GM23248 (cell line): ENCODE data around the gene AKAP13. TPM values are rescaled to one million over a fixed set of nuclear protein-coding genes. Genes with fewer than 3 reads are reported as not detected.
A peak's percentile ranks its signal among the peaks of the same experiment; 100 is the strongest.

ENCODE experiments used
- DNase-seq: peaks from one replicate; pipeline ENCODE4 v3.0.0-alpha.2; 2015
- H2AFZ ChIP-seq: fragments of 200-600 bp; sonication (generic); 2 replicates; pipeline ENCODE4 v1.6.1; 2016; ENCODE audit warnings: antibody characterized with exemption
- H3F3A ChIP-seq: fragments of 200-600 bp; sonication (generic); 2 replicates; pipeline ENCODE4 v1.6.1; 2016; ENCODE audit warnings: mild to moderate bottlenecking, antibody characterized with exemption, mixed run types; ENCODE audit not compliant: insufficient read depth
- H3K27ac ChIP-seq: fragments of 200-600 bp; sonication (generic); 2 replicates; pipeline ENCODE4 v1.5.1; 2016; ENCODE audit warnings: mild to moderate bottlenecking
- H3K27me3 ChIP-seq: fragments of 200-600 bp; sonication (generic); replicated peaks from 2 replicates; pipeline ENCODE4 v1.6.1; 2016; ENCODE audit warnings: mild to moderate bottlenecking; ENCODE audit not compliant: insufficient read depth
- H3K36me3 ChIP-seq: fragments of 200-600 bp; sonication (generic); 2 replicates; pipeline ENCODE4 v1.6.1; 2016; ENCODE audit warnings: low read depth, mild to moderate bottlenecking
- H3K4me1 ChIP-seq: fragments of 200-600 bp; sonication (generic); 2 replicates; pipeline ENCODE4 v1.6.1; 2016; ENCODE audit warnings: mild to moderate bottlenecking; ENCODE audit not compliant: insufficient read depth
- H3K4me2 ChIP-seq: fragments of 200-600 bp; sonication (generic); one replicate; pipeline ENCODE4 v1.6.1; 2016; ENCODE audit warnings: mild to moderate bottlenecking; ENCODE audit not compliant: unreplicated experiment
- H3K4me3 ChIP-seq: fragments of 200-600 bp; sonication (generic); 2 replicates; pipeline ENCODE4 v1.5.1; 2016; ENCODE audit warnings: mild to moderate bottlenecking
- H3K79me2 ChIP-seq: fragments of 200-600 bp; sonication (generic); 2 replicates; pipeline ENCODE4 v1.6.1; 2016; ENCODE audit warnings: mild to moderate bottlenecking; ENCODE audit not compliant: insufficient read depth
- H3K9ac ChIP-seq: fragments of 200-600 bp; sonication (generic); 2 replicates; pipeline ENCODE4 v1.6.1; 2016; ENCODE audit warnings: mild to moderate bottlenecking
- H3K9me2 ChIP-seq: fragments of 200-600 bp; sonication (generic); 2 replicates; pipeline ENCODE4 v1.6.1; 2016; ENCODE audit warnings: mixed run types, mild to moderate bottlenecking, moderate library complexity; ENCODE audit not compliant: insufficient read depth
- H3K9me3 ChIP-seq: fragments of 200-600 bp; sonication (generic); one replicate; pipeline ENCODE4 v1.6.1; 2017; ENCODE audit warnings: low read depth
- H4K20me1 ChIP-seq: fragments of 200-600 bp; sonication (generic); 2 replicates; pipeline ENCODE4 v1.6.0; 2016; ENCODE audit not compliant: insufficient read depth
- EZH2 ChIP-seq: fragments of 200-600 bp; sonication (generic); IDR thresholded peaks from 2 replicates; pipeline ENCODE4 v1.6.1; 2018; ENCODE audit warnings: antibody characterized with exemption, mild to moderate bottlenecking; ENCODE audit not compliant: insufficient read depth, poor library complexity, severe bottlenecking
- EZH2phosphoT487 ChIP-seq: fragments of 200-600 bp; sonication (generic); IDR thresholded peaks from 2 replicates; pipeline ENCODE4 v1.6.1; 2018; ENCODE audit warnings: antibody characterized with exemption, moderate library complexity, mild to moderate bottlenecking, low read depth; ENCODE audit not compliant: insufficient read depth
- WGBS, 2 experiments: methylation state at CpG; one replicate each; pipeline ENCODE4 v1.1.6; 2015 to 2017; ENCODE audit warnings: low lambda C conversion rate in 2 of 2, low coverage in 1 of 2; ENCODE audit errors: missing lambda C conversion rate in 2 of 2; 5-methylcytosine and 5-hydroxymethylcytosine counted together
- in situ Hi-C: fragments of 300-500 bp; cut with MboI; formaldehyde crosslinking; loops from 2 replicates; pipeline ENCODE4 v1.15.0; 2020
- polyA plus RNA-seq: library from polyadenylated mRNA; unstranded; fragments of >200 nt; fragmentation: Nextera tagmentation; extraction: Ambion mirVana; gene quantifications from 2 replicates; pipeline ENCODE4 v1.2.1, GENCODE V29; 2016
- total RNA-seq: library from RNA; depleted of rRNA; stranded (reverse); fragments of >200 nt; shearing (Covaris generic); gene quantifications from 2 replicates; pipeline ENCODE4 v1.2.3, GENCODE V29; 2014

The AKAP13 gene
- total and polyA plus RNA-seq, 2 experiments from 2014 or later: 26.5 to 27.7 TPM

- in situ Hi-C loops: no loop called here
- no peaks in the 10 kb centered on the region for H3K27me3 ChIP-seq
- DNase-seq: no peak
- H3K36me3 ChIP-seq: no peaks in the 10 kb centered on the region
- H3K27ac ChIP-seq: no peak overlapping the region
- H3K4me1 ChIP-seq: 0 out of 2 replicates have a peak, but pooled peaks cover 2% of the 10 kb centered on the region
- TF ChIP-seq EZH2phosphoT487 (no peak), EZH2 (no peak)
- no peaks in the 10 kb centered on the region for H4K20me1 ChIP-seq
- H3F3A ChIP-seq: no peaks in the 10 kb centered on the region
- no peak overlapping the region for H3K9ac ChIP-seq
- no peaks in the 10 kb centered on the region for H3K9me2 ChIP-seq
- 100% methylated on average over 4 of the region's 4 CpGs for WGBS, 2 experiments
- H3K9me3 ChIP-seq: no peaks in the 10 kb centered on the region
- no peak overlapping the region for H3K4me3 ChIP-seq
- H3K4me2 ChIP-seq: no peak overlapping the region
- no peak overlapping the region for H2AFZ ChIP-seq
- H3K79me2 ChIP-seq: no peaks in the 10 kb centered on the region
Observed at GRCh38 chr15:85755942-85756341, 375.5 kb downstream of the AKAP13 start.

- Histone ChIP-seq H4K20me1 (no peaks in the 10 kb centered on the region), H3K9ac (no peak overlapping the region), H3K27me3 (no peaks in the 10 kb centered on the region), H3K9me3 (no peaks in the 10 kb centered on the region), H3K79me2 (no peaks in the 10 kb centered on the region), H3K4me3 (no peak overlapping the region), H3K9me2 (no peaks in the 10 kb centered on the region), H3K4me1 (no peaks in the 10 kb centered on the region), H3K27ac (no peak overlapping the region), H3F3A (no peaks in the 10 kb centered on the region), H3K36me3 (no peaks in the 10 kb centered on the region), H3K4me2 (no peak overlapping the region), H2AFZ (no peak overlapping the region)
- in situ Hi-C loops: no loop called here
- no peak for TF ChIP-seq EZH2
- no peak for TF ChIP-seq EZH2phosphoT487
- WGBS, 2 experiments: 94 to 98% methylated on average over 8 to 9 of the region's 9 CpGs
- peak; percentile 27 for DNase-seq
Observed at GRCh38 chr15:85756411-85757072, 376.1 kb downstream of the AKAP13 start.

- no peak overlapping the region for H3K4me2 ChIP-seq
- in situ Hi-C loops: no loop called here
- H3K27me3 ChIP-seq: no peaks in the 10 kb centered on the region
- H3K27ac ChIP-seq: no peak overlapping the region
- TF ChIP-seq EZH2phosphoT487 (no peak), EZH2 (no peak)
- H3K79me2 ChIP-seq: no peaks in the 10 kb centered on the region
- no peaks in the 10 kb centered on the region for H3F3A ChIP-seq
- no peak overlapping the region for H3K9ac ChIP-seq
- H2AFZ ChIP-seq: no peak overlapping the region
- no peaks in the 10 kb centered on the region for H3K4me1 ChIP-seq
- no peak for DNase-seq
- WGBS, 2 experiments: 95% methylated on average over 11 to 13 of the region's 13 CpGs
- no peaks in the 10 kb centered on the region for H3K9me3 ChIP-seq
- H3K4me3 ChIP-seq: no peak overlapping the region
- H3K36me3 ChIP-seq: no peaks in the 10 kb centered on the region
- H4K20me1 ChIP-seq: no peaks in the 10 kb centered on the region
- no peaks in the 10 kb centered on the region for H3K9me2 ChIP-seq
Observed at GRCh38 chr15:85757073-85757938, 376.9 kb downstream of the AKAP13 start.

GRCh38 chr15:85757939-85758654 is 377.7 kb downstream of the AKAP13 start:
- in situ Hi-C loops: no loop called here
- Histone ChIP-seq H3K27ac (no peak overlapping the region), H3K4me3 (no peak overlapping the region), H3K9me3 (no peaks in the 10 kb centered on the region), H3K27me3 (no peaks in the 10 kb centered on the region), H3F3A (no peaks in the 10 kb centered on the region), H3K9me2 (no peaks in the 10 kb centered on the region), H3K79me2 (no peaks in the 10 kb centered on the region), H3K4me2 (no peak overlapping the region), H3K9ac (no peak overlapping the region), H4K20me1 (no peaks in the 10 kb centered on the region), H3K4me1 (no peaks in the 10 kb centered on the region), H3K36me3 (no peaks in the 10 kb centered on the region), H2AFZ (no peak overlapping the region)
- TF ChIP-seq EZH2: no peak
- TF ChIP-seq EZH2phosphoT487: no peak
- 92 to 95% methylated on average over 15 to 17 of the region's 17 CpGs for WGBS, 2 experiments
- no peak for DNase-seq
